Measurements from ENCODE around the gene WSCD2.

- TF ChIP-seq CTCF (IDR thresholded peaks at IDR 0.05) (no peak), POLR2A (IDR thresholded peaks at IDR 0.05) (no peak), EP300 (IDR thresholded peaks at IDR 0.05) (no peak)
Observed at GRCh38 chr12:108267450-108267849, 138.4 kb downstream of the WSCD2 start.

All from ovary (tissue), 3 donors.